ENCODE results near the gene CAMK2N2.

DNA sequence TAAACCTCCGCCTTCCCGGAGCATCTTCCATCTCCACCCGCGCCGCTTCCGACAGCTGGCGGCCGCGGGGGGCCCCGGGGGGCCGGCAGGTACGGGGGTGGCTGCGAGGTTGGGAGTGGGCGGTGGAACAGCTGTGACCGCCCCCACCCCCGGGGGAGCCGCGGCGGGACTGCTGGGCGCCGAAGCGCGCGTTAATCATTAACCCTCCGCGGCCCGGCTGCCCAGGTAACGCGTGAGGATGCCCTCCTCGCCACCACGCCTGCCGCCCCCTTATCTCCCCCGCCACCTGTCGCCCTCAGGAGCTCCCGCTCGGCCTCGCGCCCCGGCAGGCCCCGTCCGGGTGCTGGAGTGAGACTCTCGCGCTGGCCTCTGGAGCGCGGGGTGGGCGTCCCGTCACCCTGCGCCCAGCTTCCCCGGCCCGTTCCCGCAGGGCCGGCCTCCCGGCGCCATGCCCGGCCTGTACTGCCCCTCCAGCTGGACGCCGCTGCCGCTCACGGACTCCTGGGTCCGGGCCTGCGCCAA, 31.2 kb downstream of the CAMK2N2 start:
- TF ChIP-seq, protein P1, sequence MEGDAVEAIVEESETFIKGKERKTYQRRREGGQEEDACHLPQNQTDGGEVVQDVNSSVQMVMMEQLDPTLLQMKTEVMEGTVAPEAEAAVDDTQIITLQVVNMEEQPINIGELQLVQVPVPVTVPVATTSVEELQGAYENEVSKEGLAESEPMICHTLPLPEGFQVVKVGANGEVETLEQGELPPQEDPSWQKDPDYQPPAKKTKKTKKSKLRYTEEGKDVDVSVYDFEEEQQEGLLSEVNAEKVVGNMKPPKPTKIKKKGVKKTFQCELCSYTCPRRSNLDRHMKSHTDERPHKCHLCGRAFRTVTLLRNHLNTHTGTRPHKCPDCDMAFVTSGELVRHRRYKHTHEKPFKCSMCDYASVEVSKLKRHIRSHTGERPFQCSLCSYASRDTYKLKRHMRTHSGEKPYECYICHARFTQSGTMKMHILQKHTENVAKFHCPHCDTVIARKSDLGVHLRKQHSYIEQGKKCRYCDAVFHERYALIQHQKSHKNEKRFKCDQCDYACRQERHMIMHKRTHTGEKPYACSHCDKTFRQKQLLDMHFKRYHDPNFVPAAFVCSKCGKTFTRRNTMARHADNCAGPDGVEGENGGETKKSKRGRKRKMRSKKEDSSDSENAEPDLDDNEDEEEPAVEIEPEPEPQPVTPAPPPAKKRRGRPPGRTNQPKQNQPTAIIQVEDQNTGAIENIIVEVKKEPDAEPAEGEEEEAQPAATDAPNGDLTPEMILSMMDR (IDR thresholded peaks at IDR 0.05; ENCODE audit: insufficient read depth, low read depth, low read length) = no peak
- peak; percentile 84 for TF ChIP-seq EZH2 (IDR thresholded peaks at IDR 0.05; ENCODE audit: insufficient read depth, low read length)

Measured in astrocyte (in vitro differentiated cells and primary cell).